GM19328 (cell line): ENCODE measurements around the gene IGFL1.
"Not testable (repeated sequence)": the region's sequence is repeated elsewhere in the genome, so short reads cannot be mapped to it uniquely, and the experiment has no call there.

Experiments used
- ATAC-seq: cut with Tn5 transposase; IDR thresholded peaks from one replicate; pipeline ENCODE4 v1.9.1; 2021; ENCODE audit warnings: mild to moderate bottlenecking, moderate library complexity; ENCODE audit not compliant: unreplicated experiment

The IGFL1 gene

DNA sequence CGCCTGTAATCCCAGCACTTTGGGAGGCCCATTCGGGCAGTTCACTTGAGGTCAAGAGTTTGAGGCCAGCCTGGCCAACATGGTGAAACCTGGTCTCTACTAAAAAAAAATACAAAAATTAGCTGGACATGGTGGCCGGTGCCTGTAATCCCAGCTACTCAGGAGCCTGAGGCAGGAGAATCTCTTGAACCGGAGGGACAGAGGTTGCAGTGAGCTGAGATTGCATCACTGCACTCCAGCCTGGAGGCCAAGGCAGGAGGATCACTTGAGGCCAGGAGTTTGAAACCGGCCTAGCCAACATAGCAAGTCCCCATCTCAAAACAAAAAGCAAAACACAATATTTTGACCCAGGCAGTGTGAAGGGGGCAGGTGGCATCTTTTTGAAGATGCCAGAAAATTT is 35.3 kb downstream of the IGFL1 start:
- ATAC-seq = not testable (repeated sequence)

DNA sequence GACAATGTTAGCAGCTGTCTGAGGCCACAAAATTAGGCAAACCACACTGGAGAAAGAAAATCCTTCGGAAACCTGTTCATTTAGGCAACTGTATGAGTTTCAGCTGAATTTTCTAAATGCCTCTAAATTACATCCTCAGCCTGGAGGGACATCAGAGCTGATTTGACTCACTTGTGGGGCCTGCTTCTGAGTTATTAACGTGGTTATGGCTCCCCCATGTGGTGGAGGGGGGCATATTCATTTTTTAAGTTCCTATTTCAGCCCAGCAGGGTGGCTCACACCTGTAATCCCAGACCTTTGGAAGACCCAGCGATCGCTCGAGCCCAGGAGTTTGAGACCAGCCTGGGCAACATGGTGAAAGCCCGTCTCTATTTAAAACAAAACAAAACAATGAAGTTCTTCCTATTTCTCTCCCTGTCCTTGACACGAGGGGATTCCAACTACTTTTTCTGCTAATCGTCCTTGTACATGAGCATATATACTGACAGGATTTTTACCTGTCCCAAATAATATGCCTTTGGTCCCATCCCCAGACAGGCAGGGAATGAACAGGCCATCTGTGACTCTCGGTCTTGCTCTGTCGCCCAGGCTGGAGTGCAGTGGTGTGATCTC is 35.8 kb downstream of the IGFL1 start:
- ATAC-seq = no peak

- ATAC-seq = no peak
Measured at GRCh38 chr19:46269101-46269500, 39.6 kb downstream of the IGFL1 start.

DNA sequence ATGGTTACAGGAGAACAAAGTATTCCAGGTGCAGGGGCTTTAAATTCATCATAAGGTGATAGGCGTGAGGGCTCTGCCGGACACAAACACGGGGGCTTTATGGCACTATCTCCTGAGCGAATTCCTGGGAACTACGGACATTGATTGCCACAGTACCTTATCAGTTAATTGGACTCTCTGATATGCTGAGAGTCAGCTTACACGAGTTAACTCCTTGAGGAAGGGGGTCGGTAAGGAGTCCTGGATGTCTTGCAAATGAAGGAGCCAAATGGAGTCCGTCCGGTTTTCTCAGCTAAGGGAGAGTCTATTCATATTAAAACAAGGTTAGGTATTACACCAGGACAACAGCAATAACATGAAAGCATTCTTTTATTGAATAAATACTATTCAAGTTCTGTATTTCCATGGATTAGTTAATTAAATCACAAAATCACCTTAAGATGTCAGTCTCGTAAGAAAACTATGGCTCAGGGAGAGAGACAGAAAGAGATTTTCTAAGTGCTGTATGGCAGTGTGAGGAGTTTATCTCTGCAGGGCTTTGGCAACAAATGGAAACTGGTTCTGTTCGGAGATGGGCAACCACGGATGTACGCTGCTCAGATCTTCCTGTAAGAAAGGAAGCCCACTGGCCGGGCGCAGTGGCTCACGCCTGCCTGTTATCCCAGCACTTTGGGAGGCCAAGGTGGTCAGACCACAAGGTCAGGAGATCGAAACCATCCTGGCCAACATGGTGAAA is 41.1 kb downstream of the IGFL1 start:
- ATAC-seq = no peak

- ATAC-seq = no peak
Measured at GRCh38 chr19:46271481-46272197, 42.1 kb downstream of the IGFL1 start.

DNA sequence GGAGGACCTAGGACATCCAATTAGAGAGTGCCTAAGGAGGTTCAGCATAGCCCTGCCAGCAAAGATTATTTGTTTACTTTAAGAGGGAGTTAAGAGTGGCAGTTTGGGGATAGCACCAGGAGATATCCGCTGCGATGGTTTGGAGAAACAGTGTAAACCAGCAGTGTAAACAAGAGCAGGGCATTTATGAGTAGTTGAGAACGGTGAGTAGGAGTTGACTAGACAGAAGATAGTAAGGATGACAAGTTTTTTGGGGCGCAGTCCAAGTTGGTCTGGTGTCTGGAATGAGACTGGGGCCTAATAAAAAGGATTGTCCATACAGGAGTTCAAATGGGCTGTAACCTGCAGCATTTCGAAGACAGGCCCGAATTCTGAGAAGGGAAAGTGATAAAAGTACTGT is 44.4 kb downstream of the IGFL1 start:
- not testable (repeated sequence) for ATAC-seq

DNA sequence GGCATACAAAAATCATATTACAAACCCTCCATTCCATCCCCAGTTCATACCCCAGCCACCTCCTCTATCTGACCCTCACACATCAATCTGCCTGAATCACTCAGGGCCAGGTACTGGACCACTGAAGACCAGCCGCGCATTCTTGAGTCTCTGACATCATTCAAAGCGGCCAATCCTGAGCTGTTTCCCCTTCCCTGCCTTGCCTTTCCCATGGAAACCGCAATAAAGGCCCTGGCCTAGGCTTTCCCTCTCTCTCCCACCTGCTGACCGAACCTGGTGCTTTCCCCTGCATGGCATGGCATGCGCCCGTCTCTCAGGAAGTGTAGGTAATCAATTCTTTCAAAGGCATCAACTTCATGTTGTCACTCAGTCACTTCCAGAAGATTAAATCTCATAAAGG is 49.6 kb downstream of the IGFL1 start:
- ATAC-seq = no peak
